Heart left ventricle (tissue), 16 donors: ENCODE results near the gene ZNF217. TPM values are rescaled to one million over a fixed set of nuclear protein-coding genes. Genes with fewer than 3 reads are reported as not detected.
"Not testable (repeated sequence)": the region's sequence is repeated elsewhere in the genome, so short reads cannot be mapped to it uniquely, and the experiment has no call there.

Source experiments
- ATAC-seq, 4 donors: fragments of 200-7000 bp; cut with Tn5 transposase; one replicate each; pipeline ENCODE4 v1.9.1; 2020 to 2022; ENCODE audit warnings: moderate library complexity in 4 of 4, mild to moderate bottlenecking in 3 of 4, moderate number of reproducible peaks in 1 of 4
- DNase-seq, 5 donors: peaks; one replicate each; pipeline ENCODE4 v3.0.0-alpha.2; 2020
- H3K27ac ChIP-seq, 12 donors: fragments of 200-600 bp; sonication (generic) in 4 of 12; one replicate each; pipeline versions ENCODE4 v1.5.0 to v1.8.0; 2016 to 2022; ENCODE audit warnings: mild to moderate bottlenecking in 2 of 12
- H3K27me3 ChIP-seq, 9 donors: fragments of 200-600 bp; sonication (generic) in 2 of 9; one replicate each; pipeline versions ENCODE4 v1.5.1 to v1.8.0; 2016 to 2022; ENCODE audit warnings: mild to moderate bottlenecking in 3 of 9
- H3K36me3 ChIP-seq, 9 donors: fragments of 200-600 bp; sonication (generic) in 2 of 9; one replicate each; pipeline versions ENCODE4 v1.5.0 to v1.8.0; 2018 to 2022; ENCODE audit warnings: mild to moderate bottlenecking in 2 of 9
- H3K4me1 ChIP-seq, 12 donors: fragments of 200-600 bp; sonication (generic) in 4 of 12; one replicate each; pipeline versions ENCODE4 v1.5.0 to v1.8.0; 2016 to 2022; ENCODE audit warnings: mild to moderate bottlenecking in 3 of 12
- H3K4me3 ChIP-seq, 12 donors: fragments of 200-600 bp; sonication (generic) in 4 of 12; one replicate each; pipeline versions ENCODE4 v1.5.0 to v1.8.0; 2017 to 2022; ENCODE audit warnings: mild to moderate bottlenecking in 9 of 12, moderate library complexity in 4 of 12
- H3K9me3 ChIP-seq, 12 donors: fragments of 200-600 bp; sonication (generic) in 4 of 12; one replicate each; pipeline versions ENCODE4 v1.5.0 to v1.8.0; 2016 to 2022; ENCODE audit warnings: mild to moderate bottlenecking in 1 of 12
- POLR2A ChIP-seq, 2 donors: fragments of 450-650 bp; IDR thresholded peaks; one replicate each; pipeline ENCODE4 v1.6.1; 2017; ENCODE audit warnings: antibody characterized with exemption in 2 of 2, mild to moderate bottlenecking in 2 of 2, moderate library complexity in 2 of 2
- WGBS, 4 donors: extraction: QIAGEN DNeasy Blood & Tissue Kit in 2 of 4; methylation state at CpG; one replicate each; pipeline versions ENCODE4 v1.1.5 to v1.1.7; 2013 to 2018; 5-methylcytosine and 5-hydroxymethylcytosine counted together
- intact Hi-C, 10 donors: fragments of 100-400 bp; cut with DNase I; formaldehyde crosslinking; loops; one replicate each; pipeline versions ENCODE4 v1.11.1 to v1.14.2; 2022
- polyA plus RNA-seq, 2 donors: library from polyadenylated mRNA; stranded (reverse); fragments of 200-250 nt; gene quantifications; one replicate each; pipeline ENCODE4 v1.2.3, GENCODE V29; 2013
- total RNA-seq, 9 donors: library from RNA; depleted of rRNA in 2 of 9; stranded (reverse); fragments of >200 nt in 2 of 9; fragmentation: NEBNext Ultra II Directional in 3 of 9; extraction: Animal tissue kit (Norgen Biotek cat#: 25700) in 3 of 9; gene quantifications; one replicate each; pipeline versions ENCODE4 v1.1.0 to v1.2.4, GENCODE V29; 2016 to 2023
- TF ChIP-seq, protein P1 (sequence below), 12 donors: fragments of 200-600 bp; sonication (generic) in 4 of 12; IDR thresholded peaks; one replicate each; pipeline versions ENCODE4 v1.5.0 to v1.8.0; 2018 to 2022; ENCODE audit warnings: antibody characterized with exemption in 12 of 12, mild to moderate bottlenecking in 5 of 12
- donor health status: ischemic (EF 13 %, LVEDD 7.1; RV severe dilation, severe dysfunction).
- donor health status: healthy with polysubstance abuse.
- donor health status: DM: no; HTN: yes; CAD: no.
- donor health status: DM: no; HTN: no; CAD: no.
- donor health status: ischemic (EF 25% LVEDD 6.9; RV normal size, moderate dysfunction).
- donor health status: ischemic (EF 25% LVEDD 5.7; RV mildly dilated, moderate dysfunction).
- donor health status: healthy.
- donor health status: DM: yes; HTN: yes; CAD: no.
- donor health status: ischemic (EF 35%, LVEDD 5.7; RV mildly dilated, moderate dysfunction).
- donor health status: nonischemic (EF 11% LVEDD 7.7; RV severe dilation, severe dysfunction).
- donor health status: DM: yes; HTN: yes; CAD: no.
- donor health status: PGD.
- donor health status: ischemic (EF 29% LVEDD 5.4; RV normal size, mild dysfunction).
- donor health status: nonischemic (EF 23%, LVEDD 6.1; RV moderate dilation, normal function).

The ZNF217 gene
- total and polyA plus RNA-seq, 11 donors: 3.7 to 24.1 (median 8.0) TPM

DNA sequence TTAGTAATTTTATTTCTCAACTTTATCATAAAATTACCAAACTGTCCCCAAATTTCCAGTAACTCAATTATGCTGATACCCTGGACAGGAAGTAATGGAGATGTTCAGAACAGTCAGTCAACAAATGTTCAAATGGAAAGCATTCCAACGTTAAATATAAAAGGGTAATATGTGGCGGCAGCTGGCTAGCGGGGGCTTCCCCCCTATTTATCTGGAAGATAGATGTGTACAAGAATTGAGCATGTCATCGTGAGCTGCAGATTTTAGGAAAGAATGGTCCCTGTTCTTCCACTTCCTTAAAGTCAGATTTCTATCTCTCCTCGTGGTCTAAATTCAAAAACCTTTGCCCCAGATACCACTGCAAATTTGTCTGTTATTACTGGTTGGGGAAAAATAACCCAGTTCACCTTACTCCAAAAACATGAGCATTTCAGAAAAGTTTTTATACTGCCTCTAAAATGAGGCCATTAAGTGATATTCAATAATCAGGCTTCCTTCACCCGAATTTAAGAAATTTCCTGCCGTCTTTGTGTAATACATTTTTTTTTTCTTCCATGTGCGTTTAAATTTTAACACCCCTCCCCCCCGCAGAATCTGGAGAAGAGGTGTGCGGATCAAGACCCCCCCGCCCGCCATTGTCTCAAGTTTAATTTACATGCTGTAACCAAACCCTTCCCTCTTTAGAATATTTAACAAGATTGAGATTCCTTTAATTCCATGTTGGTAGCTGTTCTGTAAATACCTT, 4.1 kb downstream of the ZNF217 start:
- H3K27me3 ChIP-seq, ATAC-seq, H3K9me3 ChIP-seq, H3K36me3 ChIP-seq: not testable (repeated sequence)
- DNase-seq: peak in 1 of 5 donors; percentile 17
- 12 to 28% (median 19%) methylated on average over 12 of the region's 12 CpGs for WGBS, 4 donors
- Histone ChIP-seq H3K4me1 (peaks cover 2 to 66% (median 50%) of the 10 kb centered on the region in 12 donors), H3K4me3 (peak overlapping the region in 8 of 12 donors; percentile 11 to 95 (median 37)), H3K27ac (peak overlapping the region; percentile 47 to 100 (median 98))
- intact Hi-C loops: loop anchor here in 4 of 10 donors (5.0 to 10.0 kb wide), 5 partner anchors 63 to 278 kb away; no protein-coding TSS in a partner anchor

DNA sequence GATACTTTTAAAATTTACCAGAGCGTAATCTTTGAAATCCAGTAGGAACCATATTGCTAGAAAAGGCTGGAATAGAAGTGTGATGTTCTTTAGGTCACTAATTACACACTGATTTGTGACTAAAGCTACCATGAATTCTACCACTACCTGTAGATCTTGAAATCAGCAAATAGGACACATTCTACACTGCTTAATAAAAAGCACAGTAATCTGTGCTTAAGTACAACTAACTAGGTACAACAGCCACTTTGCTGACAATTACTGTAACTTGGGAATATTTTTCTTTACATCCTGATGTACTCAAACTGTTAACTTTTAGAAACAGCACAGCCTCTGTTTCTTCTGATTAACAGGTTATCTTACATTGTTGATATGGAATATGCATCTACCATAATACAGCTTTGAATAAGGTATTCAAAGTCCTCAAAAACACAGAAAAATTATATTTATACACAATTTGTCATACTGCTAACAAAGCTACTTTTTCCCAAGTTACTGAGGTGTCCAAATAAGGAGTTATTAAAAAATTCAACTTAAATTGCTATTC, 6.4 kb downstream of the ZNF217 start:
- Histone ChIP-seq H3K4me1 (peaks cover 2 to 89% (median 55%) of the 10 kb centered on the region in 12 donors), H3K27ac (peak overlapping the region in 5 of 12 donors; percentile 1 to 91 (median 39))
- WGBS, 4 donors: 96 to 97% (median 97%) methylated on average over 1 of the region's 1 CpG

DNA sequence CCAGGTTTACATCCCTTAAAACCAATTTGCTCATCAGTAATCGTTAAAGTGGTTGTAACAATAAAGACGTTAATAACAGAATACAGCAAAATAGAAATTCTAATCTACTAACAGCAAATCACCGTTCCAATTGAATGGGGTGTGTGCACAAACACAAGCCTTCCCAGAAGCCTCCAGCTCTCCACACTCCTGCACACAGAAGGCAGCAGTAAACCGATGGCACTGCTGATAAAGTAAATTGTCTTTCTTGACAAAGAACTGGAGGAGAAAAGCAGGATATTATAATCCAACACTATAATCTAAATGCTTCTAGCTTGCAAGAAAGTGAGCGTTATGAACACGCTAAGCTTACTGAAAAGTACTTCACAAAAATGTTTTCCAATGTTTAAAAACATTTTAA, 7.0 kb downstream of the ZNF217 start:
- TF ChIP-seq POLR2A (IDR thresholded peaks at IDR 0.05): no peak
- TF ChIP-seq, protein P1, sequence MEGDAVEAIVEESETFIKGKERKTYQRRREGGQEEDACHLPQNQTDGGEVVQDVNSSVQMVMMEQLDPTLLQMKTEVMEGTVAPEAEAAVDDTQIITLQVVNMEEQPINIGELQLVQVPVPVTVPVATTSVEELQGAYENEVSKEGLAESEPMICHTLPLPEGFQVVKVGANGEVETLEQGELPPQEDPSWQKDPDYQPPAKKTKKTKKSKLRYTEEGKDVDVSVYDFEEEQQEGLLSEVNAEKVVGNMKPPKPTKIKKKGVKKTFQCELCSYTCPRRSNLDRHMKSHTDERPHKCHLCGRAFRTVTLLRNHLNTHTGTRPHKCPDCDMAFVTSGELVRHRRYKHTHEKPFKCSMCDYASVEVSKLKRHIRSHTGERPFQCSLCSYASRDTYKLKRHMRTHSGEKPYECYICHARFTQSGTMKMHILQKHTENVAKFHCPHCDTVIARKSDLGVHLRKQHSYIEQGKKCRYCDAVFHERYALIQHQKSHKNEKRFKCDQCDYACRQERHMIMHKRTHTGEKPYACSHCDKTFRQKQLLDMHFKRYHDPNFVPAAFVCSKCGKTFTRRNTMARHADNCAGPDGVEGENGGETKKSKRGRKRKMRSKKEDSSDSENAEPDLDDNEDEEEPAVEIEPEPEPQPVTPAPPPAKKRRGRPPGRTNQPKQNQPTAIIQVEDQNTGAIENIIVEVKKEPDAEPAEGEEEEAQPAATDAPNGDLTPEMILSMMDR (IDR thresholded peaks at IDR 0.05): no peak
- Histone ChIP-seq H3K4me3 (peak overlapping the region in 1 of 12 donors; percentile 18), H3K9me3 (no peaks in the 10 kb centered on the region), H3K27ac (peak overlapping the region in 8 of 12 donors; percentile 1 to 91 (median 40)), H3K36me3 (peaks cover 0 to 14% (median 11%) of the 10 kb centered on the region in 9 donors), H3K4me1 (peaks cover 2 to 95% (median 55%) of the 10 kb centered on the region in 12 donors), H3K27me3 (no peaks in the 10 kb centered on the region)
- no peak for ATAC-seq
- no peak for DNase-seq
- 32 to 38% (median 36%) methylated on average over 6 of the region's 6 CpGs for WGBS, 4 donors
- intact Hi-C loops: no loop called here

More for the DNA sequence above, 6.4 kb downstream of the ZNF217 start:
- intact Hi-C loops, H3K9me3 ChIP-seq, DNase-seq, H3K27me3 ChIP-seq, H3K36me3 ChIP-seq, ATAC-seq, H3K4me3 ChIP-seq: not testable (repeated sequence)

DNA sequence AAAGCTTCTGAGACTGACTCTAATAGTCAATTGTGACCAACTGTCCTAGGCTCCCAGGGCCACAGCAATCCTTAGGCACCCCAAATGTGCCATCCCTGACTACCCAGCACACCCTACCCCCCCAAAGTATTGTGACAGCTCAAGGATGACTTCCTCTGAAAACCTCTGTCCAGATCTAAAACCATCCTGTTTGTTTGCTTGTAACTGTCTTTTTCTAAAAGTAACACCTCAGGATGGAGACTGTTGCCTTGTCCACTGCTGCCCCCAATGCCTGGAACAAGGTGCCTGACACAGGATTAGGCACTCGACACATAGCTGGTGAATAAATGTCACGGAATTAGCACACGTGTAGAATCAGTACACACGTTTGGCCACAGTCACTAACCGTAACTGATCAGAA, 7.7 kb downstream of the ZNF217 start:
- H3K27me3 ChIP-seq, intact Hi-C loops, DNase-seq, H3K9me3 ChIP-seq, ATAC-seq: not testable (repeated sequence)
- peak overlapping the region in 7 of 12 donors; percentile 3 to 91 (median 42) for H3K27ac ChIP-seq
- WGBS, 4 donors: 82 to 86% (median 85%) methylated on average over 5 of the region's 5 CpGs
- peaks cover 3 to 97% (median 58%) of the 10 kb centered on the region in 12 donors for H3K4me1 ChIP-seq
- H3K36me3 ChIP-seq: peaks cover 0 to 21% (median 17%) of the 10 kb centered on the region in 9 donors
- peak overlapping the region in 1 of 12 donors; percentile 18 for H3K4me3 ChIP-seq

DNA sequence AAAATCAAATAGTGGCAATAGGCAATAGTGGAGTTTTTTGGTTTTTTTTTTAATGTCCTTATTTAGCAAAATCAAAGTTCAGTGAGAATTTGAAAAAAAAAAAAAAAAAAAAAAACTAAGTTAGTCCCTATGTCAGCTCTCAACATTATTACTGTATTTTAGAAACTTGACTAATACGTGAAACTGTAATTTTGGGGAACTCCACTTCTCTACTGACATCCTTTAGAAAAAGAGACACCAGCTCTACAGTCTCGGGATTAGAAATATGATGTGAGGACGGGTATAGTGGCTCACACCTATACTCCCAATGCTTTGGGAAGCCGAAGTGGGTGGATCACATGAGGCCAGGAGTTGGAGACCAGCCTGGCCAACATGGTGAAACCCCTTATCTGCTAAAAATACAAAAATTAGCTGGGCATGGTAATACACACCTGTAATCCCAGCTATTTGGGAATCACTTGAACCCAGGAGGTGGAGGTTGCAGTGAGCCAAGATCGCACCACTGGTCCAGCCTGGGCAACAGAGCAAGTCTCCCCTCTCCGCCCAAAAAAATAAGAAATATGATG, 8.6 kb downstream of the ZNF217 start:
- H3K4me3 ChIP-seq: peak overlapping the region in 1 of 12 donors; percentile 1
- H3K27me3 ChIP-seq, H3K9me3 ChIP-seq, intact Hi-C loops, ATAC-seq, DNase-seq: not testable (repeated sequence)
- H3K36me3 ChIP-seq: peaks cover 0 to 28% (median 17%) of the 10 kb centered on the region in 9 donors
- WGBS, 4 donors: 88 to 93% (median 92%) methylated on average over 6 of the region's 6 CpGs
- H3K27ac ChIP-seq: peak overlapping the region in 7 of 12 donors; percentile 3 to 91 (median 45)
- peaks cover 11 to 98% (median 60%) of the 10 kb centered on the region in 12 donors for H3K4me1 ChIP-seq

DNA sequence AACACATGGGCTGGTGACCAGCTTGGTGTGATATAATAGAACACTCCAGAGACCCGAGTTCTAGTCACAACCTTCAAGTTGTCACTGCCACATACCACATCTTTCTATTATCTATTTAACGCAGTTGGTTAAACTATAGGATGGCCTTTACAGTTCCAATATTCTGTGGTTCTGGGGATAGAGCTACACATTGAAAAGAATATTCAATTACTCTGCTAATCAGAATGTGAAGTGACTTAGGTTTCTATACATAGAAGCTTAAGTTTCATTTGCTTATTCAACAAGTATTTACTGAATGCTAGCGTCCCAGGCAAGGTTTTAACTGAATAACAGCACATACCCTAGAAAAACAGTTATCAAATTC, 9.1 kb downstream of the ZNF217 start:
- H3K4me3 ChIP-seq, ATAC-seq, DNase-seq, H3K9me3 ChIP-seq, H3K27me3 ChIP-seq: not testable (repeated sequence)
- Histone ChIP-seq H3K27ac (peak overlapping the region in 5 of 12 donors; percentile 6 to 91 (median 45)), H3K4me1 (peaks cover 11 to 98% (median 60%) of the 10 kb centered on the region in 12 donors), H3K36me3 (peaks cover 0 to 34% (median 17%) of the 10 kb centered on the region in 9 donors)
- intact Hi-C loops: loop anchor here in 2 of 10 donors (5.0 kb wide), 2 partner anchors 163 to 333 kb away; no protein-coding TSS in a partner anchor
- WGBS, 4 donors: 40 to 58% (median 46%) methylated on average over 3 of the region's 3 CpGs

DNA sequence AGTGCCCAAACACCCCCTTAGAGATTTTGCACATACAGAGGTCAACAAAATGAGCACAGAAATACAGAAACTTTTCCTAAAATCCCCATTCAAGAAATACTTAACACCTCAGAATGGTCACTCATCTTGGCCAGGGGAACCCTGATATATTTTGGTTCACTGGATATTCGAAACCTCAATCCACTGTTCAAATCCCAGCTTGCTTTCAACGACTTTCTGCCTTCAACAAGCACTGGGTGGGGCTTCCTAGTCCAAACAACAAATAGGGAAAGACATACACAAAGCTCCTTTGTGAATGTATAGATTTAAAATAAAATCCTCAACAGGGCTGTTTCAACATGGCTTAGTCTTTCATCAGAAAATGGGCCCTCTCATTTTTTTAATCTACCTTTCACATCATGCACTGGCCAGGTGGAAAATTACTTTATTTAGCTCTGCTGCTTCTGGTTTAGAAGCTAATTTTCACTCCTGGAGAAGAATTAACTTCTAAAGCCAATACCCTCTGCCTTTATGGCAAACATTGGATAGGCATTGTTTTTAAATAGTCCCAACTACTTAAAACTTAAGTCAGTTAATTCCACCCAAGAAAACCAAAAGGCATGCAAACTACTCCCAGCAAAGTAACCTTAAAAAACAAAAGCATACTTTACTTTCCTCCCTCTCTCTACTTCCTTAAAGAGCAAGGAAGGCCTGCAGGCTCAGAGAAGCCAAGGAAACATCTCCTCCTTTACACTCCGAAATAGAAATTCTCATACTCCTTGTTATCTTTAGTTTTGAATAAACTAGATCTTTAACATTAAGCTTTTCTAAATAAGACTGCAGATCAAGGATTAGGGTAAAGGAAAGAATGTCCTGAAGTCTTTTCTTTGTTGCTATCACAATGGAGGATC, 9.7 kb downstream of the ZNF217 start:
- H3K27ac ChIP-seq: peak overlapping the region in 7 of 12 donors; percentile 4 to 91 (median 45)
- ATAC-seq: not testable (repeated sequence)

More for the DNA sequence above, 9.7 kb downstream of the ZNF217 start:
- Histone ChIP-seq H3K36me3 (peaks cover 0 to 35% (median 17%) of the 10 kb centered on the region in 9 donors), H3K4me3 (peak overlapping the region in 1 of 12 donors; percentile 52), H3K4me1 (peaks cover 11 to 99% (median 60%) of the 10 kb centered on the region in 12 donors)
- not testable (repeated sequence) for H3K9me3 ChIP-seq, H3K27me3 ChIP-seq, DNase-seq
- 27 to 39% (median 32%) methylated on average over 3 of the region's 3 CpGs for WGBS, 4 donors
- intact Hi-C loops: loop anchor here in 2 of 10 donors (5.0 kb wide), 2 partner anchors 163 to 333 kb away; no protein-coding TSS in a partner anchor
